Astrocyte (in vitro differentiated cells and primary cell): Measurements from ENCODE around the gene CDX1. TPM values are rescaled to one million over a fixed set of nuclear protein-coding genes. Genes with fewer than 3 reads are reported as not detected.

Experiments
- DNase-seq: peaks from one replicate; pipeline ENCODE4 v3.0.0-alpha.2; 2010; ENCODE audit warnings: low read depth
- FAIRE-seq: peaks from 2 replicates; lab custom pipeline; 2011; peaks lifted over from hg19 to GRCh38; lab: Jason Lieb, UNC
- H2AFZ ChIP-seq: 2 replicates; pipeline ENCODE4 v1.6.0; 2012; ENCODE audit warnings: low read depth, low read length, inconsistent platforms
- H3K27ac ChIP-seq: 2 replicates; pipeline ENCODE4 v1.5.1; 2011; ENCODE audit warnings: low read depth, low read length, inconsistent platforms
- H3K27me3 ChIP-seq: 2 replicates; pipeline ENCODE4 v1.6.0; 2011; ENCODE audit warnings: low read length, inconsistent platforms; ENCODE audit not compliant: insufficient read depth
- H3K36me3 ChIP-seq: 2 replicates; pipeline ENCODE4 v1.5.1; 2011; ENCODE audit warnings: low read length, inconsistent platforms; ENCODE audit not compliant: insufficient read depth
- H3K4me1 ChIP-seq: 2 replicates; pipeline ENCODE4 v1.5.1; 2011; ENCODE audit warnings: low read length, inconsistent platforms; ENCODE audit not compliant: insufficient read depth
- H3K4me2 ChIP-seq: 2 replicates; pipeline ENCODE4 v1.6.0; 2012; ENCODE audit warnings: low read length, inconsistent platforms
- H3K4me3 ChIP-seq: 2 replicates; pipeline ENCODE4 v1.5.1; 2011; ENCODE audit warnings: low read depth, mild to moderate bottlenecking, low read length, inconsistent platforms; ENCODE audit not compliant: insufficient read depth
- H3K79me2 ChIP-seq: 2 replicates; pipeline ENCODE4 v1.6.0; 2012; ENCODE audit warnings: mild to moderate bottlenecking, low read length, inconsistent platforms; ENCODE audit not compliant: insufficient read depth
- H3K9ac ChIP-seq: 2 replicates; pipeline ENCODE4 v1.6.0; 2012; ENCODE audit warnings: mild to moderate bottlenecking, low read length, inconsistent platforms
- H3K9me3 ChIP-seq: 2 replicates; pipeline ENCODE4 v1.5.1; 2012; ENCODE audit warnings: low read depth, mild to moderate bottlenecking, low read length, inconsistent platforms; ENCODE audit not compliant: insufficient read depth
- H4K20me1 ChIP-seq: 2 replicates; pipeline ENCODE4 v1.6.0; 2012; ENCODE audit warnings: low read length, inconsistent platforms; ENCODE audit not compliant: insufficient read depth
- H3K27ac Mint-ChIP-seq: one replicate; pipeline ENCODE4 v1.8.0; 2021; ENCODE audit warnings: mild to moderate bottlenecking, mixed read lengths; ENCODE audit not compliant: unreplicated experiment
- H3K27me3 Mint-ChIP-seq: one replicate; pipeline ENCODE4 v1.8.0; 2021; ENCODE audit warnings: low read depth, mixed read lengths; ENCODE audit not compliant: unreplicated experiment
- H3K36me3 Mint-ChIP-seq: one replicate; pipeline ENCODE4 v1.8.0; 2021; ENCODE audit warnings: low read depth, mixed read lengths; ENCODE audit not compliant: unreplicated experiment
- H3K4me1 Mint-ChIP-seq: one replicate; pipeline ENCODE4 v1.8.0; 2021; ENCODE audit warnings: low read depth, mixed read lengths; ENCODE audit not compliant: unreplicated experiment
- H3K4me3 Mint-ChIP-seq: one replicate; pipeline ENCODE4 v1.8.0; 2021; ENCODE audit warnings: mild to moderate bottlenecking, moderate library complexity, mixed read lengths; ENCODE audit not compliant: unreplicated experiment
- H3K9me3 Mint-ChIP-seq: one replicate; pipeline ENCODE4 v1.8.0; 2021; ENCODE audit warnings: mild to moderate bottlenecking, mixed read lengths; ENCODE audit not compliant: unreplicated experiment
- EZH2 ChIP-seq: IDR thresholded peaks from 2 replicates; pipeline ENCODE4 v1.6.1; 2012; ENCODE audit warnings: mild to moderate bottlenecking, low read length, inconsistent platforms; ENCODE audit not compliant: insufficient read depth
- total RNA-seq: library from RNA; stranded (reverse); gene quantifications from 2 replicates; pipeline ENCODE4 v1.2.1, GENCODE V29; 2021
- TF ChIP-seq, protein P1 (sequence below): IDR thresholded peaks from 2 replicates; pipeline ENCODE4 v1.5.1; 2011; ENCODE audit warnings: low read depth, mild to moderate bottlenecking, inconsistent platforms, low read length, moderate library complexity; ENCODE audit not compliant: insufficient read depth

Gene CDX1
- total RNA-seq, 1 donor from 2014 or later, result not detected

- Histone ChIP-seq H3K36me3 (peaks cover 4% of the 10 kb centered on the region), H3K79me2 (peaks cover 60% of the 10 kb centered on the region), H3K9me3 (no peaks in the 10 kb centered on the region), H2AFZ (no peak overlapping the region), H3K9ac (peak overlapping the region; percentile 84), H3K4me3 (no peak overlapping the region), H3K27ac (peak overlapping the region; percentile 99), H3K4me2 (peak overlapping the region; percentile 74), H3K27me3 (no peaks in the 10 kb centered on the region), H3K4me1 (peaks cover 74% of the 10 kb centered on the region), H4K20me1 (no peaks in the 10 kb centered on the region)
- peaks cover 8% of the 10 kb centered on the region for H3K36me3 Mint-ChIP-seq
- peak; percentile 94 for DNase-seq
- TF ChIP-seq EZH2, result no peak
- TF ChIP-seq, protein P1, sequence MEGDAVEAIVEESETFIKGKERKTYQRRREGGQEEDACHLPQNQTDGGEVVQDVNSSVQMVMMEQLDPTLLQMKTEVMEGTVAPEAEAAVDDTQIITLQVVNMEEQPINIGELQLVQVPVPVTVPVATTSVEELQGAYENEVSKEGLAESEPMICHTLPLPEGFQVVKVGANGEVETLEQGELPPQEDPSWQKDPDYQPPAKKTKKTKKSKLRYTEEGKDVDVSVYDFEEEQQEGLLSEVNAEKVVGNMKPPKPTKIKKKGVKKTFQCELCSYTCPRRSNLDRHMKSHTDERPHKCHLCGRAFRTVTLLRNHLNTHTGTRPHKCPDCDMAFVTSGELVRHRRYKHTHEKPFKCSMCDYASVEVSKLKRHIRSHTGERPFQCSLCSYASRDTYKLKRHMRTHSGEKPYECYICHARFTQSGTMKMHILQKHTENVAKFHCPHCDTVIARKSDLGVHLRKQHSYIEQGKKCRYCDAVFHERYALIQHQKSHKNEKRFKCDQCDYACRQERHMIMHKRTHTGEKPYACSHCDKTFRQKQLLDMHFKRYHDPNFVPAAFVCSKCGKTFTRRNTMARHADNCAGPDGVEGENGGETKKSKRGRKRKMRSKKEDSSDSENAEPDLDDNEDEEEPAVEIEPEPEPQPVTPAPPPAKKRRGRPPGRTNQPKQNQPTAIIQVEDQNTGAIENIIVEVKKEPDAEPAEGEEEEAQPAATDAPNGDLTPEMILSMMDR, result no peak
- peak overlapping the region; percentile 98 for H3K27ac Mint-ChIP-seq
- H3K9me3 Mint-ChIP-seq, result no peaks in the 10 kb centered on the region
- peaks cover 60% of the 10 kb centered on the region for H3K4me1 Mint-ChIP-seq
- H3K4me3 Mint-ChIP-seq, result no peak overlapping the region
- FAIRE-seq, result no peak
- H3K27me3 Mint-ChIP-seq, result no peaks in the 10 kb centered on the region
These were observed 23.0 kb upstream of the CDX1 start for GRCh38 chr5:150143350-150144245.

GRCh38 chr5:150144246-150144801, 22.3 kb upstream of the CDX1 start:
- Histone ChIP-seq H3K9me3 (no peaks in the 10 kb centered on the region), H3K27me3 (no peaks in the 10 kb centered on the region), H3K4me1 (peaks cover 67% of the 10 kb centered on the region), H3K79me2 (peaks cover 67% of the 10 kb centered on the region), H3K36me3 (peaks cover 4% of the 10 kb centered on the region), H3K4me2 (peak overlapping the region; percentile 74), H4K20me1 (no peaks in the 10 kb centered on the region), H3K9ac (peak overlapping the region; percentile 84), H2AFZ (no peak overlapping the region), H3K27ac (peak overlapping the region; percentile 99), H3K4me3 (no peak overlapping the region)
- peak overlapping the region; percentile 73 for H3K4me3 Mint-ChIP-seq
- FAIRE-seq (no peak), DNase-seq (peak; percentile 76)
- H3K9me3 Mint-ChIP-seq, result no peaks in the 10 kb centered on the region
- no peaks in the 10 kb centered on the region for H3K27me3 Mint-ChIP-seq
- peaks cover 59% of the 10 kb centered on the region for H3K4me1 Mint-ChIP-seq
- H3K27ac Mint-ChIP-seq, result peak overlapping the region; percentile 98
- no peak for TF ChIP-seq EZH2
- TF ChIP-seq, protein P1, result no peak
- peaks cover 13% of the 10 kb centered on the region for H3K36me3 Mint-ChIP-seq
